DND-41 (cell line): Measurements from ENCODE around the gene FSHR.

Source experiments
- ATAC-seq: fragments of 200-7000 bp; cut with Tn5 transposase; 3 replicates; pipeline ENCODE4 v1.9.1; 2021; ENCODE audit warnings: low read depth; ENCODE audit not compliant: insufficient read depth
- DNase-seq: peaks from one replicate; pipeline ENCODE4 v3.0.0-alpha.2; 2020
- H2AFZ ChIP-seq: 2 replicates; pipeline ENCODE4 v1.6.0; 2012; ENCODE audit warnings: low read depth, low read length
- H3K27ac ChIP-seq: 2 replicates; pipeline ENCODE4 v1.5.1; 2012; ENCODE audit warnings: low read length, inconsistent platforms
- H3K27me3 ChIP-seq: fragments of 200-600 bp; sonication (generic); 2 replicates; pipeline ENCODE4 v1.6.0; 2012; ENCODE audit warnings: low read length, mild to moderate bottlenecking, inconsistent platforms; ENCODE audit not compliant: insufficient read depth, poor library complexity
- H3K36me3 ChIP-seq: 2 replicates; pipeline ENCODE4 v1.5.1; 2012; ENCODE audit warnings: low read length, inconsistent platforms; ENCODE audit not compliant: insufficient read depth
- H3K4me1 ChIP-seq: 2 replicates; pipeline ENCODE4 v1.5.1; 2012; ENCODE audit warnings: mild to moderate bottlenecking, low read length; ENCODE audit not compliant: insufficient read depth
- H3K4me2 ChIP-seq: 2 replicates; pipeline ENCODE4 v1.6.0; 2012; ENCODE audit warnings: mild to moderate bottlenecking, moderate library complexity, low read length, inconsistent platforms; ENCODE audit not compliant: insufficient read depth
- H3K4me3 ChIP-seq, 2 experiments: fragments of 200-600 bp in 1 of 2; shearing (Covaris generic) in 1 of 2; 2 replicates each; pipeline ENCODE4 v1.5.1; 2012 to 2016; ENCODE audit warnings: inconsistent platforms in 2 of 2, low read length in 2 of 2, mild to moderate bottlenecking in 2 of 2, low read depth in 1 of 2, moderate library complexity in 1 of 2
- H3K79me2 ChIP-seq: 2 replicates; pipeline ENCODE4 v1.6.0; 2012; ENCODE audit warnings: low read length, inconsistent platforms; ENCODE audit not compliant: insufficient read depth
- H3K9ac ChIP-seq: 2 replicates; pipeline ENCODE4 v1.6.0; 2012; ENCODE audit warnings: low read depth, mild to moderate bottlenecking, inconsistent platforms, low read length, moderate library complexity
- H3K9me3 ChIP-seq: 2 replicates; pipeline ENCODE4 v1.5.1; 2012; ENCODE audit warnings: low read length, moderate library complexity, mild to moderate bottlenecking, inconsistent platforms; ENCODE audit not compliant: insufficient read depth, severe bottlenecking
- H4K20me1 ChIP-seq: 2 replicates; pipeline ENCODE4 v1.6.0; 2012; ENCODE audit warnings: low read length; ENCODE audit not compliant: insufficient read depth
- EZH2 ChIP-seq: IDR thresholded peaks from 3 replicates; pipeline ENCODE4 v1.6.1; 2012; ENCODE audit warnings: borderline replicate concordance, low read depth, mild to moderate bottlenecking, moderate library complexity, low read length, inconsistent platforms; ENCODE audit not compliant: severe bottlenecking
- TF ChIP-seq, protein P1 (sequence below): IDR thresholded peaks from 2 replicates; pipeline ENCODE4 v1.5.1; 2012; ENCODE audit warnings: borderline replicate concordance, low read length, moderate library complexity, mild to moderate bottlenecking; ENCODE audit not compliant: poor library complexity, severe bottlenecking; ENCODE audit errors: extremely low read depth

Gene FSHR

DNA sequence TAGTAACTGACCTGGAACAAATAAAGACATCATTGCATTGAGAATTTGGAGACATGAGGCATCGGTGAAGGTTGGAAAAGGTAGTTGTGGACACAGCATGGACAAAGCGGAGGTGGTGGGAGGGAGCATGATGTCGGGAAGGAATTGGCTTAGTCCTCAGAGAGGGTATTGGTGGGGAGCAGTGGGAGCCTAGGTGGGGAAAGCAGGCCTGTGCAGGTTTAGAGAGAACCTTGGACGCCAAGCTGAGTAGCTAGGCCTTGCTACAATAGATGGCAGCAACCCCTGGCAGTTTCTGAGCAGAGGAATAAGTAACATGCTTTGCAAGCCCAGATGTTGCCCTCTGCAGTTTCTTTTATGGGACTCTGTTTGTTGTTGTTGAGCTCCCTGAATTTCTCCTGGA lies 221.6 kb downstream of the FSHR start:
- H2AFZ ChIP-seq, result no peak overlapping the region
- no peak overlapping the region for H3K9ac ChIP-seq
- H3K79me2 ChIP-seq, result no peaks in the 10 kb centered on the region
- ATAC-seq (no peak), DNase-seq (no peak)
- H3K4me2 ChIP-seq, result no peak overlapping the region
- H3K27ac ChIP-seq, result no peak overlapping the region
- H3K27me3 ChIP-seq, result no peaks in the 10 kb centered on the region
- TF ChIP-seq, protein P1, sequence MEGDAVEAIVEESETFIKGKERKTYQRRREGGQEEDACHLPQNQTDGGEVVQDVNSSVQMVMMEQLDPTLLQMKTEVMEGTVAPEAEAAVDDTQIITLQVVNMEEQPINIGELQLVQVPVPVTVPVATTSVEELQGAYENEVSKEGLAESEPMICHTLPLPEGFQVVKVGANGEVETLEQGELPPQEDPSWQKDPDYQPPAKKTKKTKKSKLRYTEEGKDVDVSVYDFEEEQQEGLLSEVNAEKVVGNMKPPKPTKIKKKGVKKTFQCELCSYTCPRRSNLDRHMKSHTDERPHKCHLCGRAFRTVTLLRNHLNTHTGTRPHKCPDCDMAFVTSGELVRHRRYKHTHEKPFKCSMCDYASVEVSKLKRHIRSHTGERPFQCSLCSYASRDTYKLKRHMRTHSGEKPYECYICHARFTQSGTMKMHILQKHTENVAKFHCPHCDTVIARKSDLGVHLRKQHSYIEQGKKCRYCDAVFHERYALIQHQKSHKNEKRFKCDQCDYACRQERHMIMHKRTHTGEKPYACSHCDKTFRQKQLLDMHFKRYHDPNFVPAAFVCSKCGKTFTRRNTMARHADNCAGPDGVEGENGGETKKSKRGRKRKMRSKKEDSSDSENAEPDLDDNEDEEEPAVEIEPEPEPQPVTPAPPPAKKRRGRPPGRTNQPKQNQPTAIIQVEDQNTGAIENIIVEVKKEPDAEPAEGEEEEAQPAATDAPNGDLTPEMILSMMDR, result no peak
- TF ChIP-seq EZH2, result no peak
- no peaks in the 10 kb centered on the region for H3K36me3 ChIP-seq
- no peak overlapping the region for H3K4me3 ChIP-seq
- no peaks in the 10 kb centered on the region for H3K9me3 ChIP-seq
- no peaks in the 10 kb centered on the region for H3K4me1 ChIP-seq
- no peaks in the 10 kb centered on the region for H4K20me1 ChIP-seq

DNA sequence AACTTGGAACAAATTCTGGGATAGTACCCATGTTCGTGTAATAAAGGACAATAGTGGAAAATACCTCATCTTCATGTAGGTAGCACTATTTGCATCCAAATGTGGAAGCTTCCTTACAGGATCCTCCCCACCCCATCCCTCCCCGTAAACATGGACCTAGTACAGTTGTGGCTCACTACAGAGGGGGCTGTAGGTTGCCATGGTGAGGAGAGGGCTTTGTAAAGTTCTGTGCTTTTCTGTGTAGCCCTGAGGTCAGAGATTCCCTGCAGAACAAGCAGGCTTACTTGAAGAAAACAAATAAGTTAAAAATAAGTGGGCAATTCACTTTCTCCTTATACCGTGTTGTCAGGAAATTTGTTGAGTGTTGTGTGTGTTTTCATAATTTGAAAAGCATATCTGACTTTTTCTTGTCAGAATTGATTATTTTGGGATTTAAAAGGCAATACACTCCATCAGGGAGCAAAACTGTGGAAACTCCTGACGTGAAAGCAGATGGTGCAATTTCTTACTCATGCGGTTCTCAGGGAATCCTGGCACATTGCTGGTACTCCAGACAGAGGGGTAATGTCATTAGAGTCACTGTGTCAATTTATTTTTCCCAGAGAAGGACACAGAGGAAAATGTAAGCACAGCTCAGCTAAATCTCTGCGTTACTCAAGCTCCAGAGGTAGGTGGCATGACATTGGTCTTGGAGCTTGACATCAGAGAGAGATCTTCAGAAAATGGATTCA lies 224.6 kb downstream of the FSHR start:
- H3K4me2 ChIP-seq, result no peak overlapping the region
- DNase-seq (no peak), ATAC-seq (no peak)
- H3K4me3 ChIP-seq, result no peak overlapping the region
- H3K9ac ChIP-seq, result no peak overlapping the region
- H3K36me3 ChIP-seq, result no peaks in the 10 kb centered on the region
- no peaks in the 10 kb centered on the region for H4K20me1 ChIP-seq
- no peaks in the 10 kb centered on the region for H3K27me3 ChIP-seq
- no peaks in the 10 kb centered on the region for H3K79me2 ChIP-seq
- no peak overlapping the region for H3K27ac ChIP-seq
- no peaks in the 10 kb centered on the region for H3K4me1 ChIP-seq
- H3K9me3 ChIP-seq, result no peaks in the 10 kb centered on the region
- no peak for TF ChIP-seq EZH2
- TF ChIP-seq, protein P1, result no peak
- H2AFZ ChIP-seq, result no peak overlapping the region

DNA sequence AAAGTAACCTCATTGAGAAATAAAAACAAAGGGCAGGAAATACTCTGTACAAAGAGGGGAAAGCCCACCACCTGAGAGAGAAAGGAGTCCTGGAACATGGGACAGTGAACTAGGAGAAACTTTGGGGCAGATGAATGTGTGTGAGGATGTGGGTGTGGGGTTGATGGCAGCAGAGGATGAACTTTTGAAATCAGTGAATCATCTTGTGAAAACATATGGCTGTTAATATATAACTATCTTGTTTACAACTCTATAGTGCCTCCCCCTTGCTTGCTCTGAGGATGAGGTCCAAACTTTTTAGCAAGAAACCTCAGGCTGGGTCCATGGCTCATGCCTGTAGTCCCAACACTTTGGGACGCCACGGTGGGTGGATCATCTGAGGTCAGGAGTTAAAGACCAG lies 227.0 kb downstream of the FSHR start:
- no peaks in the 10 kb centered on the region for H3K9me3 ChIP-seq
- DNase-seq, result no peak
- H3K4me2 ChIP-seq, result no peak overlapping the region
- ATAC-seq, result no peak
- no peak overlapping the region for H3K9ac ChIP-seq
- H4K20me1 ChIP-seq, result no peaks in the 10 kb centered on the region
- H3K27me3 ChIP-seq, result no peaks in the 10 kb centered on the region
- H3K36me3 ChIP-seq, result no peaks in the 10 kb centered on the region
- no peak overlapping the region for H3K27ac ChIP-seq
- no peaks in the 10 kb centered on the region for H3K4me1 ChIP-seq
- no peak for TF ChIP-seq EZH2
- TF ChIP-seq, protein P1, result no peak
- no peak overlapping the region for H3K4me3 ChIP-seq
- H2AFZ ChIP-seq, result no peak overlapping the region
- no peaks in the 10 kb centered on the region for H3K79me2 ChIP-seq

DNA sequence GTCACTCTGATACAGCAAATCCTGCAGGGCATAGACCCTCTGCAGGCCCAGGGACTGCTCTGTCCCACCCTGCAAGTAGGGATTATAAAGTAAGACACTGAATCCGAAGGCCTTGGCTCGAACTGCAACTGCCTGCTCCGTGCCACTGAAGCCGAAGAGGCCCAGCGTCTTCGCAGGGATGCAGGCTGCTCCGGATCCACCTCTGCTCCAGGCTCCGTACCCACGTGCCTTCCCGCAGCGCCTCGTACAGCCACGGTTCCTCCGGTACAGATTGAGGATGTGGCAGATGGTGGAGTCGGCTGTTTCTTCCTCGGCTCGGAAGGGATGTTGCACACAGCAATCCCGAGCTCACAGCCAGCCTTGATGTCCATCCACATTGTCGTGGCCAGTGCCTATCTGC lies 238.4 kb downstream of the FSHR start:
- DNase-seq (no peak), ATAC-seq (no peak)
- no peak overlapping the region for H3K4me2 ChIP-seq
- H4K20me1 ChIP-seq, result no peaks in the 10 kb centered on the region
- H3K4me3 ChIP-seq, result no peak overlapping the region
- TF ChIP-seq, protein P1, result no peak
- no peak for TF ChIP-seq EZH2
- H3K4me1 ChIP-seq, result no peaks in the 10 kb centered on the region
- no peaks in the 10 kb centered on the region for H3K79me2 ChIP-seq
- no peaks in the 10 kb centered on the region for H3K9me3 ChIP-seq
- no peak overlapping the region for H3K9ac ChIP-seq
- H2AFZ ChIP-seq, result no peak overlapping the region
- no peak overlapping the region for H3K27ac ChIP-seq
- H3K36me3 ChIP-seq, result no peaks in the 10 kb centered on the region
- H3K27me3 ChIP-seq, result peaks cover 3% of the 10 kb centered on the region
